ENCODE data around the gene TOR3A. TPM values are rescaled to one million over a fixed set of nuclear protein-coding genes. Genes with fewer than 3 reads are reported as not detected.

The TOR3A gene
- total RNA-seq, 2 donors from 2014 or later: 37.4 to 69.2 TPM

- no peak for DNase-seq (ENCODE audit: low spot score)
- Histone ChIP-seq H3K27ac (no peak overlapping the region), H3K27me3 (replicated peaks; ENCODE audit: insufficient read depth) (no peaks in the 10 kb centered on the region), H3K36me3 (peaks cover 2% of the 10 kb centered on the region), H3K4me1 (ENCODE audit: control insufficient read depth in 1 of 2, low read depth in 2 of 2) (no peaks in the 10 kb centered on the region), H3K4me3 (no peak overlapping the region), H3K9me3 (no peaks in the 10 kb centered on the region)
- TF ChIP-seq CTCF (IDR thresholded peaks at IDR 0.05): no peak
- ATAC-seq (ENCODE audit: insufficient number of reproducible peaks, low FRiP score, low read depth): no peak
These were observed 23.1 kb upstream of the TOR3A start for GRCh38 chr1:179058487-179059483.

- TF ChIP-seq CTCF (IDR thresholded peaks at IDR 0.05): no peak
- H3K27ac ChIP-seq: no peak overlapping the region
These were observed 20.2 kb upstream of the TOR3A start for GRCh38 chr1:179061360-179062282.

GRCh38 chr1:179066471-179066870 is 15.4 kb upstream of the TOR3A start:
- TF ChIP-seq CTCF (IDR thresholded peaks at IDR 0.05): no peak
- Histone ChIP-seq H3K9me3 (no peaks in the 10 kb centered on the region), H3K36me3 (peaks cover 16% of the 10 kb centered on the region), H3K4me3 (no peak overlapping the region), H3K27ac (no peak overlapping the region), H3K4me1 (ENCODE audit: control insufficient read depth in 1 of 2, low read depth in 2 of 2) (no peaks in the 10 kb centered on the region), H3K27me3 (replicated peaks; ENCODE audit: insufficient read depth) (no peaks in the 10 kb centered on the region)
- no peak for DNase-seq (ENCODE audit: low spot score)
- no peak for ATAC-seq (ENCODE audit: insufficient number of reproducible peaks, low FRiP score, low read depth)

More at GRCh38 chr1:179061360-179062282, 20.2 kb upstream of the TOR3A start:
- H3K27me3 ChIP-seq (replicated peaks; ENCODE audit: insufficient read depth): no peaks in the 10 kb centered on the region
- DNase-seq (ENCODE audit: low spot score) (no peak), ATAC-seq (ENCODE audit: insufficient number of reproducible peaks, low FRiP score, low read depth) (no peak)
- no peak overlapping the region for H3K4me3 ChIP-seq
- H3K9me3 ChIP-seq: no peaks in the 10 kb centered on the region
- no peaks in the 10 kb centered on the region for H3K4me1 ChIP-seq (ENCODE audit: control insufficient read depth in 1 of 2, low read depth in 2 of 2)
- H3K36me3 ChIP-seq: peaks cover 11% of the 10 kb centered on the region

GRCh38 chr1:179077396-179077795 is 4.5 kb upstream of the TOR3A start:
- no peak overlapping the region for H3K4me3 ChIP-seq
- peaks cover 0 to 9% of the 10 kb centered on the region in 2 donors for H3K4me1 ChIP-seq (ENCODE audit: control insufficient read depth in 1 of 2, low read depth in 2 of 2)
- no peaks in the 10 kb centered on the region for H3K9me3 ChIP-seq
- no peak overlapping the region for H3K27ac ChIP-seq
- H3K36me3 ChIP-seq: peaks cover 5% of the 10 kb centered on the region
- DNase-seq (ENCODE audit: low spot score) (no peak), ATAC-seq (ENCODE audit: insufficient number of reproducible peaks, low FRiP score, low read depth) (no peak)
- TF ChIP-seq CTCF (IDR thresholded peaks at IDR 0.05): no peak
- no peaks in the 10 kb centered on the region for H3K27me3 ChIP-seq (replicated peaks; ENCODE audit: insufficient read depth)

All from thoracic aorta (tissue), 2 donors.